GM23338 (cell line): ENCODE data around the gene GVQW3. TPM values are rescaled to one million over a fixed set of nuclear protein-coding genes. Genes with fewer than 3 reads are reported as not detected.

ENCODE experiments used
- ATAC-seq: fragments of 200-7000 bp; cut with Tn5 transposase; 3 replicates; pipeline ENCODE4 v1.9.1; 2020
- DNase-seq: peaks from one replicate; pipeline ENCODE4 v3.0.0-alpha.2; 2015; ENCODE audit warnings: low spot score
- H2AFZ ChIP-seq: fragments of 200-600 bp; sonication (generic); 2 replicates; pipeline ENCODE4 v1.8.0; 2016; ENCODE audit warnings: antibody characterized with exemption, mild to moderate bottlenecking, moderate library complexity
- H3F3A ChIP-seq: fragments of 200-600 bp; sonication (generic); replicated peaks from 2 replicates; pipeline ENCODE4 v1.8.0; 2017; ENCODE audit warnings: antibody characterized with exemption, mixed run types, low read depth
- H3K27ac ChIP-seq: fragments of 200-600 bp; sonication (generic); 2 replicates; pipeline ENCODE4 v1.6.1; 2016; ENCODE audit warnings: low read depth
- H3K27me3 ChIP-seq: fragments of 200-600 bp; sonication (generic); 2 replicates; pipeline ENCODE4 v1.8.0; 2016; ENCODE audit warnings: mild to moderate bottlenecking, mixed run types, moderate library complexity; ENCODE audit not compliant: insufficient read depth
- H3K36me3 ChIP-seq: fragments of 200-600 bp; sonication (generic); 2 replicates; pipeline ENCODE4 v1.8.0; 2016; ENCODE audit warnings: mild to moderate bottlenecking; ENCODE audit not compliant: insufficient read depth
- H3K4me1 ChIP-seq: fragments of 200-600 bp; sonication (generic); 2 replicates; pipeline ENCODE4 v1.8.0; 2016; ENCODE audit warnings: mild to moderate bottlenecking, moderate library complexity; ENCODE audit not compliant: insufficient read depth
- H3K4me2 ChIP-seq: fragments of 200-600 bp; sonication (generic); 2 replicates; pipeline ENCODE4 v1.7.1; 2017; ENCODE audit warnings: mixed run types
- H3K4me3 ChIP-seq: fragments of 200-600 bp; sonication (generic); 2 replicates; pipeline ENCODE4 v1.6.1; 2016; ENCODE audit warnings: mixed run types
- H3K79me2 ChIP-seq: fragments of 200-600 bp; sonication (generic); replicated peaks from 2 replicates; pipeline ENCODE4 v1.8.0; 2017; ENCODE audit warnings: mild to moderate bottlenecking; ENCODE audit not compliant: insufficient read depth
- H3K9me2 ChIP-seq: fragments of 200-600 bp; sonication (generic); 2 replicates; pipeline ENCODE4 v1.8.0; 2017; ENCODE audit not compliant: insufficient read depth
- H4K20me1 ChIP-seq: fragments of 200-600 bp; sonication (generic); replicated peaks from 2 replicates; pipeline ENCODE4 v1.8.0; 2017; ENCODE audit warnings: mild to moderate bottlenecking; ENCODE audit not compliant: insufficient read depth
- H3K27ac Mint-ChIP-seq: 2 replicates; pipeline ENCODE4 v1.8.0; 2020; ENCODE audit warnings: inconsistent platforms, mild to moderate bottlenecking, moderate library complexity, mixed read lengths
- H3K27me3 Mint-ChIP-seq: 3 replicates; pipeline ENCODE4 v1.8.0; 2022; ENCODE audit warnings: low read depth, mild to moderate bottlenecking, moderate library complexity, mixed read lengths, inconsistent platforms; ENCODE audit not compliant: insufficient read depth, poor library complexity
- H3K36me3 Mint-ChIP-seq: 3 replicates; pipeline ENCODE4 v1.8.0; 2021; ENCODE audit warnings: low read depth, mild to moderate bottlenecking, inconsistent platforms, moderate library complexity, mixed read lengths
- H3K4me1 Mint-ChIP-seq: 3 replicates; pipeline ENCODE4 v1.8.0; 2020; ENCODE audit warnings: mild to moderate bottlenecking, inconsistent platforms, mixed read lengths
- H3K4me3 Mint-ChIP-seq: 3 replicates; pipeline ENCODE4 v1.8.0; 2021; ENCODE audit warnings: moderate library complexity, mild to moderate bottlenecking, inconsistent platforms, mixed read lengths
- H3K9me3 Mint-ChIP-seq: 3 replicates; pipeline ENCODE4 v1.8.0; 2020; ENCODE audit warnings: moderate library complexity, mild to moderate bottlenecking, inconsistent platforms, mixed read lengths
- CREB1 ChIP-seq: fragments of 250-450 bp; sonication (Bioruptor Pico); IDR thresholded peaks from 2 replicates; pipeline ENCODE4 v1.5.0; 2020; ENCODE audit warnings: low read depth, mild to moderate bottlenecking, moderate library complexity
- CTCF ChIP-seq, 2 experiments: fragments of 200-600 bp in 1 of 2; sonication (generic) in 1 of 2; conservative IDR thresholded peaks; 2 replicates each; pipeline versions ENCODE4 v1.5.1 to v1.6.1; 2016 to 2017; ENCODE audit warnings: antibody characterized with exemption in 2 of 2, low read depth in 2 of 2, mild to moderate bottlenecking in 2 of 2, moderate library complexity in 1 of 2
- EZH2 ChIP-seq: fragments of 200-600 bp; sonication (generic); IDR thresholded peaks from one replicate; pipeline ENCODE4 v1.8.0; 2017; ENCODE audit warnings: antibody characterized with exemption, mild to moderate bottlenecking, low read depth; ENCODE audit not compliant: unreplicated experiment
- JUNB ChIP-seq: IDR thresholded peaks from one replicate; pipeline ENCODE4 v1.6.1; 2016; ENCODE audit warnings: antibody characterized with exemption; ENCODE audit not compliant: unreplicated experiment
- NANOG ChIP-seq: IDR thresholded peaks from 2 replicates; pipeline ENCODE4 v1.6.1; 2016; ENCODE audit warnings: antibody characterized with exemption, borderline replicate concordance
- POLR2AphosphoS5 ChIP-seq: IDR thresholded peaks from 2 replicates; pipeline ENCODE4 v1.6.1; 2016; ENCODE audit warnings: antibody characterized with exemption, low read depth
- STAT1 ChIP-seq: IDR thresholded peaks from one replicate; pipeline ENCODE4 v1.6.1; 2016; ENCODE audit warnings: antibody characterized with exemption; ENCODE audit not compliant: unreplicated experiment
- ZNF114 ChIP-seq: fragments of 250-450 bp; sonication (Bioruptor Pico); IDR thresholded peaks from 2 replicates; pipeline ENCODE4 v1.5.0; 2020; ENCODE audit warnings: mild to moderate bottlenecking, moderate library complexity
- ZNF331 ChIP-seq: fragments of 250-450 bp; sonication (Bioruptor Pico); IDR thresholded peaks from 2 replicates; pipeline ENCODE4 v1.5.0; 2020; ENCODE audit warnings: low read depth, mild to moderate bottlenecking, moderate library complexity
- polyA plus RNA-seq: library from polyadenylated mRNA; unstranded; fragments of >200 nt; fragmentation: Nextera tagmentation; extraction: Ambion mirVana; gene quantifications from 2 replicates; pipeline ENCODE4 v1.2.1, GENCODE V29; 2016
- total RNA-seq: library from RNA; depleted of rRNA; stranded (reverse); fragments of >200 nt; shearing (Covaris generic); gene quantifications from 2 replicates; pipeline ENCODE4 v1.2.3, GENCODE V29; 2014
- TF ChIP-seq, protein P1 (sequence below): IDR thresholded peaks from 2 replicates; pipeline ENCODE4 v1.6.1; 2016; ENCODE audit warnings: antibody characterized with exemption
- TF ChIP-seq, protein P2 (sequence below): fragments of 250-450 bp; sonication (Bioruptor Pico); IDR thresholded peaks from 2 replicates; pipeline ENCODE4 v1.5.0; 2020; ENCODE audit warnings: mild to moderate bottlenecking, moderate library complexity

Gene GVQW3
- total and polyA plus RNA-seq, 2 experiments from 2014 or later: 3.5 to 4.9 TPM

DNA sequence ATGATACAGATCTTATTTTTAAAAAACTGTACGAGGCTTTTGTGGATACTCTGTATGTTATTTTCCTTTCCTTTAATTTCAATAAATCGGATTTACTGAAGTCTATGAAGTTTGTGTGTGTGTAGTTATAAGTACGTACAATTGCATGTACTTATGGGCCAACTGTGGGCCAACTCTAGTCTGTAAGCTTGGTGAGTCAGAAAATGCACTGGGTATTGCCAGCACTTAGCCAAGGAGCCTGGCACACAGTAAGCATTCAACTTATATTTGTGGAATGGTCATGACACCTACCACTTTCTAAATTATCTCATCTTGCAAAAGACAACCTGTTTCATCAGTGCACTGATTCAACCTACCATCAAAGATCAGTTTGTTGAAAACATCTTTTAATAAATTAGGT lies 32.8 kb upstream of the GVQW3 start:
- H3K4me1 ChIP-seq: no peaks in the 10 kb centered on the region
- no peak overlapping the region for H2AFZ ChIP-seq
- no peak for TF ChIP-seq STAT1
- TF ChIP-seq ZNF114 (CRISPR knock-in tag): no peak
- no peak for TF ChIP-seq ZNF331 (CRISPR knock-in tag)
- TF ChIP-seq CTCF (conservative IDR thresholded peaks at IDR 0.05; ENCODE audit: low read depth in 2 of 2): no peak
- TF ChIP-seq EZH2: no peak
- TF ChIP-seq NANOG: no peak
- H3K27me3 ChIP-seq: no peaks in the 10 kb centered on the region
- Mint-ChIP-seq H3K9me3 (no peaks in the 10 kb centered on the region), H3K4me3 (no peak overlapping the region), H3K4me1 (no peaks in the 10 kb centered on the region), H3K27me3 (no peaks in the 10 kb centered on the region), H3K27ac (no peak overlapping the region), H3K36me3 (peaks cover 21% of the 10 kb centered on the region; the same call in 2 of the 3 replicates)
- H3K36me3 ChIP-seq: peaks cover 9% of the 10 kb centered on the region; the same call in 1 of the 2 replicates
- no peak overlapping the region for H3K4me3 ChIP-seq
- no peaks in the 10 kb centered on the region for H4K20me1 ChIP-seq
- H3K4me2 ChIP-seq: no peak overlapping the region
- no peaks in the 10 kb centered on the region for H3K9me2 ChIP-seq
- ATAC-seq (no peak), DNase-seq (no peak)
- no peaks in the 10 kb centered on the region for H3F3A ChIP-seq
- no peaks in the 10 kb centered on the region for H3K79me2 ChIP-seq
- no peak overlapping the region for H3K27ac ChIP-seq

DNA sequence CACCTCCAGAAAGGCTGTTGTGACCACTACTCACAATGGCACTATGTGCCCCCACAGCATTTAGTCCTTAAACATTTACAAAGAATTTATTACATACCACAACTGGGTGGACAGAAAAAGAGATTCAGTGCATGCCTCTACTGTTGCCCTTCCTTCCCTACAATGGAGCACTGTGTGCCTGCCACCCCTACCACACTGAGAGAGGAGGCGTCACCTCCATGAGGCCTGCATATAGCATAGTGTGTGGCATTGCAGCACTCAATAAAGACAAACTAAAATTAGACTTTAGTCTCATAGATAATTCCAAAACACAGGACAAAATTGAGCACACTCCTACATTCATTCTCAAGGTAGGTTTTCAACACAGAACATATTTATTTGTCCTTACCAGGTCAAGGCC lies 26.0 kb upstream of the GVQW3 start:
- ATAC-seq: no peak
- Histone ChIP-seq H3K79me2 (no peaks in the 10 kb centered on the region), H3K9me2 (no peaks in the 10 kb centered on the region), H3K36me3 (peaks cover 9% of the 10 kb centered on the region; the same call in 1 of the 2 replicates), H3K4me3 (no peak overlapping the region), H3F3A (no peaks in the 10 kb centered on the region), H3K27ac (no peak overlapping the region), H3K4me1 (no peaks in the 10 kb centered on the region), H3K4me2 (no peak overlapping the region), H4K20me1 (no peaks in the 10 kb centered on the region; the same call in 1 of the 2 replicates), H3K27me3 (no peaks in the 10 kb centered on the region), H2AFZ (no peak overlapping the region)
- peaks cover 4% of the 10 kb centered on the region for H3K27me3 Mint-ChIP-seq
- no peak for DNase-seq
- H3K4me1 Mint-ChIP-seq: no peaks in the 10 kb centered on the region; the same call in 2 of the 3 replicates
- peaks cover 51% of the 10 kb centered on the region for H3K36me3 Mint-ChIP-seq
- H3K4me3 Mint-ChIP-seq: no peak overlapping the region
- no peak overlapping the region for H3K27ac Mint-ChIP-seq
- H3K9me3 Mint-ChIP-seq: no peaks in the 10 kb centered on the region
- no peak for TF ChIP-seq EZH2
- no peak for TF ChIP-seq CTCF (conservative IDR thresholded peaks at IDR 0.05; ENCODE audit: low read depth in 2 of 2)
- TF ChIP-seq NANOG: no peak
- TF ChIP-seq, protein P1, sequence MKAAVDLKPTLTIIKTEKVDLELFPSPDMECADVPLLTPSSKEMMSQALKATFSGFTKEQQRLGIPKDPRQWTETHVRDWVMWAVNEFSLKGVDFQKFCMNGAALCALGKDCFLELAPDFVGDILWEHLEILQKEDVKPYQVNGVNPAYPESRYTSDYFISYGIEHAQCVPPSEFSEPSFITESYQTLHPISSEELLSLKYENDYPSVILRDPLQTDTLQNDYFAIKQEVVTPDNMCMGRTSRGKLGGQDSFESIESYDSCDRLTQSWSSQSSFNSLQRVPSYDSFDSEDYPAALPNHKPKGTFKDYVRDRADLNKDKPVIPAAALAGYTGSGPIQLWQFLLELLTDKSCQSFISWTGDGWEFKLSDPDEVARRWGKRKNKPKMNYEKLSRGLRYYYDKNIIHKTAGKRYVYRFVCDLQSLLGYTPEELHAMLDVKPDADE: no peak
- no peak for TF ChIP-seq ZNF331 (CRISPR knock-in tag)
- no peak for TF ChIP-seq CREB1 (CRISPR knock-in tag)
- TF ChIP-seq JUNB: no peak
- no peak for TF ChIP-seq POLR2AphosphoS5
- TF ChIP-seq, protein P2, sequence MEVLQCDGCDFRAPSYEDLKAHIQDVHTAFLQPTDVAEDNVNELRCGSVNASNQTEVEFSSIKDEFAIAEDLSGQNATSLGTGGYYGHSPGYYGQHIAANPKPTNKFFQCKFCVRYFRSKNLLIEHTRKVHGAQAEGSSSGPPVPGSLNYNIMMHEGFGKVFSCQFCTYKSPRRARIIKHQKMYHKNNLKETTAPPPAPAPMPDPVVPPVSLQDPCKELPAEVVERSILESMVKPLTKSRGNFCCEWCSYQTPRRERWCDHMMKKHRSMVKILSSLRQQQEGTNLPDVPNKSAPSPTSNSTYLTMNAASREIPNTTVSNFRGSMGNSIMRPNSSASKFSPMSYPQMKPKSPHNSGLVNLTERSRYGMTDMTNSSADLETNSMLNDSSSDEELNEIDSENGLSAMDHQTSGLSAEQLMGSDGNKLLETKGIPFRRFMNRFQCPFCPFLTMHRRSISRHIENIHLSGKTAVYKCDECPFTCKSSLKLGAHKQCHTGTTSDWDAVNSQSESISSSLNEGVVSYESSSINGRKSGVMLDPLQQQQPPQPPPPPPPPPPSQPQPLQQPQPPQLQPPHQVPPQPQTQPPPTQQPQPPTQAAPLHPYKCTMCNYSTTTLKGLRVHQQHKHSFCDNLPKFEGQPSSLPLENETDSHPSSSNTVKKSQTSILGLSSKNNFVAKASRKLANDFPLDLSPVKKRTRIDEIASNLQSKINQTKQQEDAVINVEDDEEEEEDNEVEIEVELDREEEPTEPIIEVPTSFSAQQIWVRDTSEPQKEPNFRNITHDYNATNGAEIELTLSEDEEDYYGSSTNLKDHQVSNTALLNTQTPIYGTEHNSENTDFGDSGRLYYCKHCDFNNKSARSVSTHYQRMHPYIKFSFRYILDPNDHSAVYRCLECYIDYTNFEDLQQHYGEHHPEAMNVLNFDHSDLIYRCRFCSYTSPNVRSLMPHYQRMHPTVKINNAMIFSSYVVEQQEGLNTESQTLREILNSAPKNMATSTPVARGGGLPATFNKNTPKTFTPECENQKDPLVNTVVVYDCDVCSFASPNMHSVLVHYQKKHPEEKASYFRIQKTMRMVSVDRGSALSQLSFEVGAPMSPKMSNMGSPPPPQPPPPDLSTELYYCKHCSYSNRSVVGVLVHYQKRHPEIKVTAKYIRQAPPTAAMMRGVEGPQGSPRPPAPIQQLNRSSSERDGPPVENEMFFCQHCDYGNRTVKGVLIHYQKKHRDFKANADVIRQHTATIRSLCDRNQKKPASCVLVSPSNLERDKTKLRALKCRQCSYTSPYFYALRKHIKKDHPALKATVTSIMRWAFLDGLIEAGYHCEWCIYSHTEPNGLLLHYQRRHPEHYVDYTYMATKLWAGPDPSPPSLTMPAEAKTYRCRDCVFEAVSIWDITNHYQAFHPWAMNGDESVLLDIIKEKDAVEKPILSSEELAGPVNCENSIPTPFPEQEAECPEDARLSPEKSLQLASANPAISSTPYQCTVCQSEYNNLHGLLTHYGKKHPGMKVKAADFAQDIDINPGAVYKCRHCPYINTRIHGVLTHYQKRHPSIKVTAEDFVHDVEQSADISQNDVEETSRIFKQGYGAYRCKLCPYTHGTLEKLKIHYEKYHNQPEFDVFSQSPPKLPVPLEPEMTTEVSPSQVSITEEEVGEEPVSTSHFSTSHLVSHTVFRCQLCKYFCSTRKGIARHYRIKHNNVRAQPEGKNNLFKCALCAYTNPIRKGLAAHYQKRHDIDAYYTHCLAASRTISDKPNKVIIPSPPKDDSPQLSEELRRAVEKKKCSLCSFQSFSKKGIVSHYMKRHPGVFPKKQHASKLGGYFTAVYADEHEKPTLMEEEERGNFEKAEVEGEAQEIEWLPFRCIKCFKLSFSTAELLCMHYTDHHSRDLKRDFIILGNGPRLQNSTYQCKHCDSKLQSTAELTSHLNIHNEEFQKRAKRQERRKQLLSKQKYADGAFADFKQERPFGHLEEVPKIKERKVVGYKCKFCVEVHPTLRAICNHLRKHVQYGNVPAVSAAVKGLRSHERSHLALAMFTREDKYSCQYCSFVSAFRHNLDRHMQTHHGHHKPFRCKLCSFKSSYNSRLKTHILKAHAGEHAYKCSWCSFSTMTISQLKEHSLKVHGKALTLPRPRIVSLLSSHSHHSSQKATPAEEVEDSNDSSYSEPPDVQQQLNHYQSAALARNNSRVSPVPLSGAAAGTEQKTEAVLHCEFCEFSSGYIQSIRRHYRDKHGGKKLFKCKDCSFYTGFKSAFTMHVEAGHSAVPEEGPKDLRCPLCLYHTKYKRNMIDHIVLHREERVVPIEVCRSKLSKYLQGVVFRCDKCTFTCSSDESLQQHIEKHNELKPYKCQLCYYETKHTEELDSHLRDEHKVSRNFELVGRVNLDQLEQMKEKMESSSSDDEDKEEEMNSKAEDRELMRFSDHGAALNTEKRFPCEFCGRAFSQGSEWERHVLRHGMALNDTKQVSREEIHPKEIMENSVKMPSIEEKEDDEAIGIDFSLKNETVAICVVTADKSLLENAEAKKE (CRISPR knock-in tag): no peak
